ENCODE data around the gene BCAS3.
"Not testable (repeated sequence)": the region's sequence is repeated elsewhere in the genome, so short reads cannot be mapped to it uniquely, and the experiment has no call there.

Gene BCAS3

GRCh38 chr17:61132524-61132923 is 454.9 kb downstream of the BCAS3 start:
- no peaks in the 10 kb centered on the region for H3K9me3 ChIP-seq (ENCODE audit: control insufficient read depth, low read length)
- H3K9ac ChIP-seq (ENCODE audit: low read length) = no peak overlapping the region
- H3K27me3 ChIP-seq (ENCODE audit: control insufficient read depth, insufficient read depth, low read length) = no peaks in the 10 kb centered on the region
- no peak overlapping the region for H3K4me3 ChIP-seq (ENCODE audit: low read length)
- H3K4me1 ChIP-seq (ENCODE audit: control insufficient read depth, insufficient read depth, low read length) = no peaks in the 10 kb centered on the region
- H3K36me3 ChIP-seq (ENCODE audit: control insufficient read depth, insufficient read depth, low read length) = no peaks in the 10 kb centered on the region

GRCh38 chr17:61133853-61134252 is 456.2 kb downstream of the BCAS3 start:
- no peak overlapping the region for H3K9ac ChIP-seq (ENCODE audit: low read length)
- H3K4me1 ChIP-seq (ENCODE audit: control insufficient read depth, insufficient read depth, low read length) = no peaks in the 10 kb centered on the region
- no peaks in the 10 kb centered on the region for H3K27me3 ChIP-seq (ENCODE audit: control insufficient read depth, insufficient read depth, low read length)
- no peaks in the 10 kb centered on the region for H3K9me3 ChIP-seq (ENCODE audit: control insufficient read depth, low read length)
- H3K4me3 ChIP-seq (ENCODE audit: low read length) = no peak overlapping the region
- H3K36me3 ChIP-seq (ENCODE audit: control insufficient read depth, insufficient read depth, low read length) = no peaks in the 10 kb centered on the region

DNA sequence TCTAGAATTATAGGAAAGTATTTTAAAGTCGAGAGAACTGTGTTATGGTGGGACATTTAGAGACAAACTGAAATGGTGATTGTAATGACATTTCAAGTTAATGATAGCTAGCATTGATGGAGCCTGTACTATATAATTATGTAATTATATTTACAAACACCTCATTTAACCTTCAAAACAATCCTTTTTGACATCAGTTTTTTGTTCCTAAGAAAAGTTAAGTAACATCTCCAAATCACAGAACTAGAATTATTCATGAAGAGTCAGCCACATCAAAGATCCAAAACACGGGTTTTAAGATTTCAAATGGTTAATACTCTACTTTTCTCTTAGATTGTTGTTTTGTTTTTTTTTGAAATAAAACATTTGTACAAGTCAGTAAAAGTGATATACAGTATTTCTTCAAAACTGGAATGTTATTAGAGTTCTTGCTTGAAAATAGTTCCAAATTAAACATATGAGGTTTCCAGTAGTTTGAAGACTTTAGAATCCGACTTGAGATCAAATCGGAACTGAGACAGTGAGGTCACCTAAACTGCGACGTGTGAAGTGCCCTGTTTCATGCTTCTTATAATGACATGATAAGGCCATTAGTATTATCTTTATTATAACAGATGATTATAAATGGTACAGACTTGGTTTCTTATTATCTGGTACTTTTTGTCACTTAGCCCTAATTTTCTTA is 457.0 kb downstream of the BCAS3 start:
- peak overlapping the region; percentile 18 for H3K9ac ChIP-seq (ENCODE audit: low read length)
- H3K4me3 ChIP-seq (ENCODE audit: low read length) = no peak overlapping the region
- H3K9me3 ChIP-seq (ENCODE audit: control insufficient read depth, low read length) = no peaks in the 10 kb centered on the region
- H3K27me3 ChIP-seq (ENCODE audit: control insufficient read depth, insufficient read depth, low read length) = no peaks in the 10 kb centered on the region
- peaks cover 7% of the 10 kb centered on the region for H3K4me1 ChIP-seq (ENCODE audit: control insufficient read depth, insufficient read depth, low read length)
- no peaks in the 10 kb centered on the region for H3K36me3 ChIP-seq (ENCODE audit: control insufficient read depth, insufficient read depth, low read length)

GRCh38 chr17:61135782-61136181 is 458.1 kb downstream of the BCAS3 start:
- peaks cover 14% of the 10 kb centered on the region for H3K4me1 ChIP-seq (ENCODE audit: control insufficient read depth, insufficient read depth, low read length)
- H3K36me3 ChIP-seq (ENCODE audit: control insufficient read depth, insufficient read depth, low read length) = no peaks in the 10 kb centered on the region
- H3K9me3 ChIP-seq (ENCODE audit: control insufficient read depth, low read length) = no peaks in the 10 kb centered on the region
- peak overlapping the region; percentile 18 for H3K9ac ChIP-seq (ENCODE audit: low read length)
- H3K4me3 ChIP-seq (ENCODE audit: low read length) = no peak overlapping the region
- H3K27me3 ChIP-seq (ENCODE audit: control insufficient read depth, insufficient read depth, low read length) = no peaks in the 10 kb centered on the region

DNA sequence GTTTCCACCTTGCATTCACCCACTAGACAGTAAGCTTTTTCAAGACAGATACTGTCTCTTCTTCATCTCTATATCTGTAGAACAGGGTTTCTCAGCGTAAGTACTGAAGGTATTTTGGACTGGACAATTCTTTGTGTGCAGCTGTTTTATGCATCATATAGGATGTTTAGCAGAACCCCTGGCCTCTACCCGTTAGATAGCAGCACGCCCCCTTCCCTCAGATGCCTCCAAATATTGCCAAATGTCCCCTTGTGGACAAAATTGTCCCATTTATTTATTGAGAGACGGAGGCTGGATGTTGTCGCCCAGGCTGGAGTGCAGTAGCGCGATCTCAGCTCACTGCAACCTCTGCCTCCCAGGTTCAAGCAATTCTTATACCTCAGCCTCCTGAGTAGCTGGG is 458.6 kb downstream of the BCAS3 start:
- peaks cover 14% of the 10 kb centered on the region for H3K4me1 ChIP-seq (ENCODE audit: control insufficient read depth, insufficient read depth, low read length)
- H3K9me3 ChIP-seq (ENCODE audit: control insufficient read depth, low read length) = no peaks in the 10 kb centered on the region
- H3K27me3 ChIP-seq (ENCODE audit: control insufficient read depth, insufficient read depth, low read length) = no peaks in the 10 kb centered on the region
- no peaks in the 10 kb centered on the region for H3K36me3 ChIP-seq (ENCODE audit: control insufficient read depth, insufficient read depth, low read length)
- H3K4me3 ChIP-seq (ENCODE audit: low read length) = no peak overlapping the region
- H3K9ac ChIP-seq (ENCODE audit: low read length) = no peak overlapping the region

DNA sequence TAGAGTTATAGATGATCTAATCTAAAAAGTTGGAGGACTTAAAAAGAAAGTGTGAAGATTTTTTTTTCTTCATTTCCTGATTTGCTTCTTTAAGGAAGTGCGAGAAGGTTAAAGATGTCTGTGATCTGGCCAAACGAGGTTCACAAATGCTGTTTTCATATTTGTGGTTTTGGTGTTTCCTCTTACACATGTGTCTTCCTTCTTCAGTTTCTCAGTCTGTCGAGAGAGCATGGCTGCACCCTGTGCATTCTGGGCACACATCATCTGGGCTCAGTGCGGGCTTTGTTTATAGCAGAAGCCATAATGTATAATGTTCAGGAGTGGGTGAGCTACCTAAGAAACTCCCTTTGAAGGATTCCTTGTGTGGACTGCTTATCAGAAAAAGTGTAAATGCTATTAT is 461.6 kb downstream of the BCAS3 start:
- Histone ChIP-seq H3K27me3 (ENCODE audit: control insufficient read depth, insufficient read depth, low read length) (no peaks in the 10 kb centered on the region), H3K4me3 (ENCODE audit: low read length) (no peak overlapping the region), H3K9ac (ENCODE audit: low read length) (no peak overlapping the region), H3K9me3 (ENCODE audit: control insufficient read depth, low read length) (no peaks in the 10 kb centered on the region), H3K4me1 (ENCODE audit: control insufficient read depth, insufficient read depth, low read length) (peaks cover 14% of the 10 kb centered on the region), H3K36me3 (ENCODE audit: control insufficient read depth, insufficient read depth, low read length) (no peaks in the 10 kb centered on the region)

DNA sequence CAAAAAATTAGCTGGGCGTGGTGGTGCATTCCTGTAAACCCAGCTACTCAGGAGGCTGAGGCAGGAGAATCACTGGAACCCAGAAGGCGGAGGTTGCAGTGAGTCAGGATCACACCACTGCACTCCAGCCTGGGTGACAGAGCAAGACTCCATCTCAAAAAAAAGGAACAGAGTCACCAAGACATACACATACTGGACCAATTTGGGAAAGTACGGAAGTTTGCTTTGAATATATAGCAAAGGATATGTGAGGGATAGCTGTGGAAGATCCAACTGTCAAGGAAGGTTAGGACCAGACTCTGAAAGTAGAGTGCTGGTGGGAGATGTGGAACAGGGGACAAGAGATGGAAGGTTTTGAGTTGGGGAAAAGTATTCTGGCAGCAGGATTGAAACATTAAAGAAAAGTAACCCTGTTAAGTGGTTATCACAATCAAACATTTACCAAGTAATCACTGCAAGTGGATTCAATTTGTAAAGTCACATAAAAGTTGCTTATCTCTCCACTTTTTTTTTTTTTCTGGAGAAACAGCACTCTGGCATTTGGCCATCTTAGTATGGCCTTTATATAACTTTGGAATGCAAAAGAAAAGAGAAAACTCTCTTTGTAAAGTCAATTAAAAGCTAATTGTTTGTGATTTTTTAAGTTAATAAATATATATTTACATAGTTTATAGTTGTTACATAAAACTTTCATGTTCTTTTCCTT is 462.6 kb downstream of the BCAS3 start:
- H3K9ac ChIP-seq (ENCODE audit: low read length) = no peak overlapping the region
- H3K4me1 ChIP-seq (ENCODE audit: control insufficient read depth, insufficient read depth, low read length) = peaks cover 14% of the 10 kb centered on the region
- no peaks in the 10 kb centered on the region for H3K27me3 ChIP-seq (ENCODE audit: control insufficient read depth, insufficient read depth, low read length)

DNA sequence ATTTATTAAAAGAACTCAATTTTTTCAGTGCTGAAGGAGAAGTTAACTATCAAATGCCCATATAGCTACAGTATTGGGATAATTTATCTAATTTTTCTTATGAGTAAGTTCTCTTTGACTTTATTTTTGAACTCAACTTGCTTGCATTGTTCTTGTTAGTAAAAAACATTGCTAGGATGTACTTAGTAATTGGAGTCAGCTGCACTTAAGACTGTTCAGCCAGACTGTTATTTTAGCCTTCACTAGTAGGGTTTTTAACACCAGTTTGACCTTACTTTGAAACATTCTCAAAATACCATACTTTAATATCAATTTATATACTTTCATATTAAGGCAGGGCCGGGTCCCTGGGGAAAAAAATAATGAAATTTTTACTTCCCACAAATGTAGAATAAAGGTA is 465.4 kb downstream of the BCAS3 start:
- peaks cover 14% of the 10 kb centered on the region for H3K4me1 ChIP-seq (ENCODE audit: control insufficient read depth, insufficient read depth, low read length)
- H3K27me3 ChIP-seq (ENCODE audit: control insufficient read depth, insufficient read depth, low read length) = no peaks in the 10 kb centered on the region
- H3K4me3 ChIP-seq (ENCODE audit: low read length) = no peak overlapping the region
- H3K9me3 ChIP-seq (ENCODE audit: control insufficient read depth, low read length) = no peaks in the 10 kb centered on the region
- H3K36me3 ChIP-seq (ENCODE audit: control insufficient read depth, insufficient read depth, low read length) = no peaks in the 10 kb centered on the region
- H3K9ac ChIP-seq (ENCODE audit: low read length) = no peak overlapping the region

More for the DNA sequence above, 462.6 kb downstream of the BCAS3 start:
- H3K9me3 ChIP-seq (ENCODE audit: control insufficient read depth, low read length) = no peaks in the 10 kb centered on the region
- H3K4me3 ChIP-seq (ENCODE audit: low read length) = no peak overlapping the region
- no peaks in the 10 kb centered on the region for H3K36me3 ChIP-seq (ENCODE audit: control insufficient read depth, insufficient read depth, low read length)

- peaks cover 13% of the 10 kb centered on the region for H3K4me1 ChIP-seq (ENCODE audit: control insufficient read depth, insufficient read depth, low read length)
Observed at GRCh38 chr17:61144137-61144536, 466.5 kb downstream of the BCAS3 start.

DNA sequence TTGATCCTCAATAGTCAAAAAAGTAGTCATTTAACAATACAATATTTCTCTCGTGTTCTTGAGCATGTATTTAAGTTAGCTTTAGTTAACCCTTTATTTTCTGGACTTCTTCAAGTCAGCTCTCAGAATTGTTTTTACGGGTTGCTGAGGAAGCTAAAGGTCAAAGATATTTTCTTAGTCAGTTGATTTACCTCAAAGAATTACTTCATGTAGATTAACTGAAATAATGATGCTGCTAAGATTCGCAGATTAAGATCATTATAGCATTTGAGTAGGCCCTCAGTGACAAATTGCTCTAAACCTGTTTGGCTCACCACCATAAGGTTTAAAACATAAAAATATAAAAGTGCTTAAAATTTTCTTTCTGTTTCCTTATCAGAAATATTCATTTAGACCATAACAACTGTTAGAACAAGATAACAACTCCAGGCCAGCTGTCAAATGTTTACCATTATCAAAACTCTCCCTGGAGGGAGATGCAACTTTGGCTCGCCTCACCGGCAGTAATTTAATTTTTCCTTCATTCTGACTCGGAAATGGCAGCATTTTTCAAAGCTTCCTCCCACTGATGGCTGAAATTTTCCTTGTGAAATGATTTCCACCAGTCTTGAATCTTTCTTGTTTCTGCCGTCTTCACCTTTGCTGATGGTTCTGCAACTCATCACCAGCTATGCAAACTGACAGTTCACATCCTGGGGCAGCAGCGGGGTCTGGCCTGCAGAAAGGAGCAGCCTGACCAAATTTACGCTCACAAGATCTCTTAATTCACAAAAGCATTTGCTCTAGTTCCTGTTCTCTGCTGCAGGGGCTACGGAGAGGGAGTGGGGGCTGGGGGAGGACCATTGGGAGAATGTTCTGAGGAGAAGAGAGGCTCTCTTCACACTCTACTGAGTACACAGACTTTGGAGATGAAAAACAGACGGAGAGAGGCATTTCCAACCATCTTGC is 467.2 kb downstream of the BCAS3 start:
- no peak overlapping the region for H3K4me3 ChIP-seq (ENCODE audit: low read length)
- no peaks in the 10 kb centered on the region for H3K9me3 ChIP-seq (ENCODE audit: control insufficient read depth, low read length)
- H3K27me3 ChIP-seq (ENCODE audit: control insufficient read depth, insufficient read depth, low read length) = no peaks in the 10 kb centered on the region
- no peaks in the 10 kb centered on the region for H3K36me3 ChIP-seq (ENCODE audit: control insufficient read depth, insufficient read depth, low read length)
- H3K9ac ChIP-seq (ENCODE audit: low read length) = no peak overlapping the region
- peaks cover 5% of the 10 kb centered on the region for H3K4me1 ChIP-seq (ENCODE audit: control insufficient read depth, insufficient read depth, low read length)

More at GRCh38 chr17:61144137-61144536, 466.5 kb downstream of the BCAS3 start:
- H3K36me3 ChIP-seq (ENCODE audit: control insufficient read depth, insufficient read depth, low read length) = no peaks in the 10 kb centered on the region
- no peaks in the 10 kb centered on the region for H3K9me3 ChIP-seq (ENCODE audit: control insufficient read depth, low read length)
- no peak overlapping the region for H3K4me3 ChIP-seq (ENCODE audit: low read length)
- H3K27me3 ChIP-seq (ENCODE audit: control insufficient read depth, insufficient read depth, low read length) = no peaks in the 10 kb centered on the region
- H3K9ac ChIP-seq (ENCODE audit: low read length) = no peak overlapping the region

DNA sequence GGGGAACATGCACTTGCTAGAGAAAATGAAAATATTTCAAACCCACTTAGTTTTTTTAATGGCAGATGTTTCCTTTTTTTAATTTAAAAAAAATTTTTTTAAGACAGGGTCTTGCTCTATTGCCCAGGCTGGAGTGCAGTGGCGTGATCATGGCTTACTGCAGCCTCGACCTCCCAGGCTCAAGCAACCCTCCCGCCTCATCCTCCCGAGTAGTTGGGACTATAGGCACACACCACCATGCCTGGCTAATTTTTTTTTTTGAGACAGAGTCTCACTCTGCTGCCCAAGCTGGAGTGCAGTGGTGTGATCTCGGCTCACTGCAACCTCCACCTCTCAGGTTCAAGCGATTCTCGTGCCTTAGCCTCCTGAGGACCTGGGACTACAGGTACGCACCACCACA is 469.2 kb downstream of the BCAS3 start:
- H3K27me3 ChIP-seq (ENCODE audit: control insufficient read depth, insufficient read depth, low read length); H3K9me3 ChIP-seq (ENCODE audit: control insufficient read depth, low read length); H3K4me3 ChIP-seq (ENCODE audit: low read length); H3K4me1 ChIP-seq (ENCODE audit: control insufficient read depth, insufficient read depth, low read length); H3K9ac ChIP-seq (ENCODE audit: low read length); H3K36me3 ChIP-seq (ENCODE audit: control insufficient read depth, insufficient read depth, low read length): not testable (repeated sequence)
